Caco-2 (cell line): ENCODE results near the gene CPLX3. TPM values are rescaled to one million over a fixed set of nuclear protein-coding genes. Genes with fewer than 3 reads are reported as not detected.

ENCODE experiments used
- BruUV-seq: library from RNA; stranded (reverse); fragments of 400-500 nt; replicated peaks from 2 replicates; lab custom pipeline; 2021; lab: Mats Ljungman, UMichigan
- CTCF ChIA-PET: fragments of 300-600 bp; sonication (Branson Sonifier 250); formaldehyde crosslinking; loops from one replicate; lab custom pipeline; 2022; ENCODE audit warnings: antibody characterized with exemption; lab: Charles Lee
- POLR2A ChIA-PET: fragments of 300-600 bp; sonication (Branson Sonifier 250); formaldehyde crosslinking; loops from one replicate; lab custom pipeline; 2022; ENCODE audit warnings: antibody characterized with exemption; lab: Charles Lee
- DNase-seq, 2 experiments: peaks; one replicate each; pipeline versions ENCODE4 v3.0.0 to v3.0.0-alpha.2; 2020 to 2022
- H3K27me3 ChIP-seq: replicated peaks from 2 replicates; pipeline ENCODE4 v1.6.0; 2011; ENCODE audit warnings: low read length; ENCODE audit not compliant: control insufficient read depth, insufficient read depth
- H3K36me3 ChIP-seq: 2 replicates; pipeline ENCODE4 v1.5.1; 2011; ENCODE audit warnings: low read length; ENCODE audit not compliant: control insufficient read depth, insufficient read depth
- H3K4me1 ChIP-seq: fragments of 250-450 bp; sonication (Bioruptor Pico); 2 replicates; pipeline ENCODE4 v1.5.1; 2020; ENCODE audit warnings: mild to moderate bottlenecking
- H3K4me3 ChIP-seq: 2 replicates; pipeline ENCODE4 v1.5.1; 2011; ENCODE audit warnings: low read depth, mild to moderate bottlenecking, control low read depth, low read length
- H3K9me3 ChIP-seq: fragments of 250-450 bp; sonication (Bioruptor Pico); 2 replicates; pipeline ENCODE4 v1.5.1; 2020; ENCODE audit warnings: mild to moderate bottlenecking, moderate library complexity
- H3K27ac Mint-ChIP-seq: one replicate; pipeline ENCODE4 v1.8.0; 2022; ENCODE audit warnings: mixed read lengths; ENCODE audit not compliant: unreplicated experiment
- H3K27me3 Mint-ChIP-seq: one replicate; pipeline ENCODE4 v1.8.0; 2022; ENCODE audit warnings: mixed read lengths; ENCODE audit not compliant: insufficient read depth, unreplicated experiment
- H3K36me3 Mint-ChIP-seq: one replicate; pipeline ENCODE4 v1.8.0; 2022; ENCODE audit warnings: mild to moderate bottlenecking, mixed read lengths; ENCODE audit not compliant: insufficient read depth, unreplicated experiment
- H3K4me1 Mint-ChIP-seq: one replicate; pipeline ENCODE4 v1.8.0; 2022; ENCODE audit warnings: low read depth, mixed read lengths; ENCODE audit not compliant: unreplicated experiment
- H3K4me3 Mint-ChIP-seq: one replicate; pipeline ENCODE4 v1.8.0; 2022; ENCODE audit warnings: mild to moderate bottlenecking, moderate library complexity, mixed read lengths; ENCODE audit not compliant: unreplicated experiment
- H3K9me3 Mint-ChIP-seq: one replicate; pipeline ENCODE4 v1.8.0; 2022; ENCODE audit warnings: mixed read lengths; ENCODE audit not compliant: unreplicated experiment
- CTCF ChIP-seq, 2 experiments: fragments of 200-600 bp in 1 of 2; IDR thresholded peaks; 1 replicate in 1 of 2; 2 replicates in 1 of 2; pipeline versions ENCODE4 v1.5.1 to v1.8.0; 2011 to 2022; ENCODE audit warnings: antibody characterized with exemption in 1 of 2, control low read depth in 1 of 2, inconsistent platforms in 1 of 2, low read depth in 1 of 2, low read length in 1 of 2, mild to moderate bottlenecking in 1 of 2, moderate library complexity in 1 of 2; ENCODE audit not compliant: insufficient read depth in 1 of 2, severe bottlenecking in 1 of 2, unreplicated experiment in 1 of 2
- intact Hi-C: fragments of 100-400 bp; cut with micrococcal nuclease; formaldehyde crosslinking; loops from one replicate; pipeline ENCODE4 v1.10.0; 2022; ENCODE audit not compliant: unreplicated experiment
- total RNA-seq: library from RNA; stranded (reverse); gene quantifications from 2 replicates; pipeline ENCODE4 v1.2.3, GENCODE V29; 2022

Gene CPLX3
- total RNA-seq, 1 experiment from 2014 or later = not detected

GRCh38 chr15:74863239-74864056 is 37.0 kb downstream of the CPLX3 start:
- ChIA-PET CTCF (interaction anchor here (0.6 kb wide), 1 partner anchor 51 kb away, joined by 4 read pairs; no protein-coding TSS in a partner anchor), POLR2A (no interaction called here)
- no peak overlapping the region for H3K4me3 ChIP-seq
- Mint-ChIP-seq H3K27me3 (no peaks in the 10 kb centered on the region), H3K9me3 (no peaks in the 10 kb centered on the region), H3K27ac (no peak overlapping the region), H3K36me3 (peaks cover 48% of the 10 kb centered on the region), H3K4me1 (peaks cover 38% of the 10 kb centered on the region), H3K4me3 (no peak overlapping the region)
- intact Hi-C loops = no loop called here
- DNase-seq = no peak
- H3K36me3 ChIP-seq = peaks cover 3% of the 10 kb centered on the region; the same call in 1 of the 2 replicates
- no TSS peak for BruUV-seq
- peaks cover 21% of the 10 kb centered on the region for H3K4me1 ChIP-seq
- no peak for TF ChIP-seq CTCF (IDR thresholded peaks at IDR 0.05; ENCODE audit: insufficient read depth in 1 of 2, low read depth in 1 of 2, low read length in 1 of 2, severe bottlenecking in 1 of 2, unreplicated experiment in 1 of 2)
- H3K27me3 ChIP-seq = no peaks in the 10 kb centered on the region
- H3K9me3 ChIP-seq = peaks cover 6% of the 10 kb centered on the region; the same call in 1 of the 2 replicates

- H3K4me3 ChIP-seq = no peak overlapping the region
- peaks cover 38% of the 10 kb centered on the region for H3K4me1 Mint-ChIP-seq
- BruUV-seq = no TSS peak
- H3K27ac Mint-ChIP-seq = no peak overlapping the region
- no peak for DNase-seq
- ChIA-PET POLR2A (no interaction called here), CTCF (no interaction called here)
- H3K36me3 ChIP-seq = peaks cover 3% of the 10 kb centered on the region; the same call in 1 of the 2 replicates
- no peaks in the 10 kb centered on the region for H3K9me3 Mint-ChIP-seq
- no peaks in the 10 kb centered on the region for H3K27me3 Mint-ChIP-seq
- TF ChIP-seq CTCF (IDR thresholded peaks at IDR 0.05; ENCODE audit: insufficient read depth in 1 of 2, low read depth in 1 of 2, low read length in 1 of 2, severe bottlenecking in 1 of 2, unreplicated experiment in 1 of 2) = no peak
- H3K9me3 ChIP-seq = peaks cover 6% of the 10 kb centered on the region; the same call in 1 of the 2 replicates
- H3K36me3 Mint-ChIP-seq = peaks cover 44% of the 10 kb centered on the region
- H3K27me3 ChIP-seq = no peaks in the 10 kb centered on the region
- H3K4me1 ChIP-seq = peaks cover 28% of the 10 kb centered on the region
- intact Hi-C loops = no loop called here
- H3K4me3 Mint-ChIP-seq = no peak overlapping the region
These were observed 37.9 kb downstream of the CPLX3 start for GRCh38 chr15:74864296-74864695.

- no TSS peak for BruUV-seq
- peak overlapping the region; percentile 16 for H3K27ac Mint-ChIP-seq
- Histone ChIP-seq H3K4me1 (peaks cover 38% of the 10 kb centered on the region), H3K36me3 (peaks cover 3% of the 10 kb centered on the region; the same call in 1 of the 2 replicates), H3K4me3 (no peak overlapping the region), H3K9me3 (peaks cover 6% of the 10 kb centered on the region; the same call in 1 of the 2 replicates), H3K27me3 (no peaks in the 10 kb centered on the region)
- intact Hi-C loops = no loop called here
- TF ChIP-seq CTCF (IDR thresholded peaks at IDR 0.05; ENCODE audit: insufficient read depth in 1 of 2, low read depth in 1 of 2, low read length in 1 of 2, severe bottlenecking in 1 of 2, unreplicated experiment in 1 of 2) = no peak
- no peak for DNase-seq
- H3K4me1 Mint-ChIP-seq = peaks cover 42% of the 10 kb centered on the region
- H3K36me3 Mint-ChIP-seq = peaks cover 47% of the 10 kb centered on the region
- ChIA-PET CTCF (interaction anchor here (0.6 to 0.9 kb wide), 2 partner anchors 37 to 94 kb away, joined by 3 to 5 read pairs; no protein-coding TSS in a partner anchor), POLR2A (interaction anchor here (0.7 kb wide), 1 partner anchor 82 kb away, joined by 3 read pairs; no protein-coding TSS in a partner anchor)
- H3K9me3 Mint-ChIP-seq = no peaks in the 10 kb centered on the region
- no peak overlapping the region for H3K4me3 Mint-ChIP-seq
- H3K27me3 Mint-ChIP-seq = no peaks in the 10 kb centered on the region
These were observed 38.9 kb downstream of the CPLX3 start for GRCh38 chr15:74865316-74865715.
